Fibroblast of lung (primary cell): Measurements from ENCODE around the gene PLEKHA7. TPM values are rescaled to one million over a fixed set of nuclear protein-coding genes. Genes with fewer than 3 reads are reported as not detected.

Experiments used
- DNase-seq, 2 donors: peaks; one replicate each; pipeline versions ENCODE4 v3.0.0 to v3.0.0-alpha.2; 2010; ENCODE audit warnings: low read depth in 2 of 2
- H2AFZ ChIP-seq: 2 replicates; pipeline ENCODE4 v1.5.1; 2012; ENCODE audit warnings: low read length, control low read depth, inconsistent platforms
- H3K27ac ChIP-seq: 2 replicates; pipeline ENCODE4 v1.5.1; 2011; ENCODE audit warnings: low read length, control low read depth; ENCODE audit not compliant: insufficient read depth
- H3K27me3 ChIP-seq: 2 replicates; pipeline ENCODE4 v1.5.1; 2011; ENCODE audit warnings: mild to moderate bottlenecking, low read length; ENCODE audit not compliant: control insufficient read depth, insufficient read depth
- H3K36me3 ChIP-seq: 2 replicates; pipeline ENCODE4 v1.5.1; 2011; ENCODE audit warnings: low read length; ENCODE audit not compliant: control insufficient read depth, insufficient read depth
- H3K4me1 ChIP-seq: 2 replicates; pipeline ENCODE4 v1.5.1; 2011; ENCODE audit warnings: low read length; ENCODE audit not compliant: control insufficient read depth, insufficient read depth; ENCODE audit errors: extremely low read depth
- H3K4me2 ChIP-seq: 2 replicates; pipeline ENCODE4 v1.5.1; 2011; ENCODE audit warnings: low read length, control low read depth; ENCODE audit not compliant: insufficient read depth; ENCODE audit errors: extremely low read depth
- H3K4me3 ChIP-seq, 4 experiments: fragments of 200-600 bp in 1 of 4; sonication (generic) in 1 of 4; replicated peaks in 1 of 4; 2 replicates each; pipeline ENCODE4 v1.5.1; 2011 to 2016; ENCODE audit warnings: low read length in 4 of 4, low read depth in 3 of 4, mild to moderate bottlenecking in 3 of 4, control low read depth in 2 of 4, inconsistent platforms in 1 of 4, mixed read lengths in 1 of 4; ENCODE audit not compliant: insufficient read depth in 1 of 4; ENCODE audit errors: control extremely low read depth in 1 of 4
- H3K79me2 ChIP-seq: 2 replicates; pipeline ENCODE4 v1.5.1; 2012; ENCODE audit warnings: mild to moderate bottlenecking, low read length, inconsistent platforms; ENCODE audit not compliant: control insufficient read depth, insufficient read depth
- H3K9ac ChIP-seq: 2 replicates; pipeline ENCODE4 v1.5.1; 2011; ENCODE audit warnings: mild to moderate bottlenecking, low read length, control low read depth; ENCODE audit not compliant: insufficient read depth
- H3K9me3 ChIP-seq: 2 replicates; pipeline ENCODE4 v1.5.1; 2012; ENCODE audit warnings: low read depth, low read length; ENCODE audit not compliant: control insufficient read depth, insufficient read depth
- H4K20me1 ChIP-seq: 2 replicates; pipeline ENCODE4 v1.5.1; 2011; ENCODE audit warnings: low read length; ENCODE audit not compliant: control insufficient read depth, insufficient read depth; ENCODE audit errors: extremely low read depth
- CTCF ChIP-seq, 2 donors: IDR thresholded peaks in 1 of 2; conservative IDR thresholded peaks in 1 of 2; 1 replicate in 1 of 2; 2 replicates in 1 of 2; pipeline ENCODE4 v1.5.1; 2011 to 2012; ENCODE audit warnings: low read length in 2 of 2, control low read depth in 1 of 2, inconsistent platforms in 1 of 2, low read depth in 1 of 2, mild to moderate bottlenecking in 1 of 2
- EZH2 ChIP-seq: IDR thresholded peaks from 2 replicates; pipeline ENCODE4 v1.5.1; 2012; ENCODE audit warnings: low read length, control low read depth, mild to moderate bottlenecking; ENCODE audit errors: missing control alignments
- polyA plus RNA-seq, 2 donors: library from polyadenylated mRNA; depleted of rRNA in 1 of 2; stranded (reverse) in 1 of 2; unstranded in 1 of 2; fragments of >200 nt; gene quantifications; 2 replicates each; pipeline ENCODE4 v1.2.1, GENCODE V29; 2011 to 2012; ENCODE audit warnings: missing spikeins in 1 of 2
- total RNA-seq: library from RNA; depleted of rRNA; stranded (reverse); fragments of >200 nt; gene quantifications from 2 replicates; pipeline ENCODE4 v1.2.1, GENCODE V29; 2014

Gene PLEKHA7
- total and polyA plus RNA-seq, 2 donors (not counting 1 experiment from before 2014, with no cell fraction given), result 0.11 to 0.17 TPM

- no peaks in the 10 kb centered on the region for H3K27me3 ChIP-seq
- peak within 1 kb of the TSS; percentile 98 for H3K27ac ChIP-seq
- DNase-seq, result peak; percentile 96 to 97
- H3K9ac ChIP-seq, result peak within 1 kb of the TSS; percentile 92
- no peaks in the 10 kb centered on the region for H4K20me1 ChIP-seq
- no peak for TF ChIP-seq CTCF (conservative IDR thresholded peaks at IDR 0.05 in 1 of 2, IDR thresholded peaks at IDR 0.05 in 1 of 2; ENCODE audit: low read depth in 1 of 2, low read length in 2 of 2)
- no peak for TF ChIP-seq EZH2
- H3K36me3 ChIP-seq, result no peaks in the 10 kb centered on the region
- peak within 1 kb of the TSS; percentile 79 for H3K4me2 ChIP-seq
- no peaks in the 10 kb centered on the region for H3K4me1 ChIP-seq
- peak within 1 kb of the TSS; percentile 89 for H2AFZ ChIP-seq
- H3K4me3 ChIP-seq, result peak within 1 kb of the TSS; percentile 87 to 97 (median 94)
- H3K9me3 ChIP-seq, result no peaks in the 10 kb centered on the region
- H3K79me2 ChIP-seq, result peaks cover 47% of the 10 kb centered on the region
Observed at GRCh38 chr11:16738193-16738946, 275.8 kb downstream of the PLEKHA7 start, which contains the start of gene C11orf58. C11orf58 (plus strand) TSS chr11:16738647; CDS start chr11:16738779, 132 bp downstream.

GRCh38 chr11:16737818-16738192 lies 276.4 kb downstream of the PLEKHA7 start:
- H4K20me1 ChIP-seq, result no peaks in the 10 kb centered on the region
- H3K27me3 ChIP-seq, result no peaks in the 10 kb centered on the region
- no peaks in the 10 kb centered on the region for H3K4me1 ChIP-seq
- H3K4me3 ChIP-seq, result peak overlapping the region; percentile 87 to 97 (median 94)
- H2AFZ ChIP-seq, result peak overlapping the region; percentile 89
- peaks cover 42% of the 10 kb centered on the region for H3K79me2 ChIP-seq
- peak overlapping the region; percentile 77 for H3K4me2 ChIP-seq
- TF ChIP-seq EZH2 (no peak), CTCF (conservative IDR thresholded peaks at IDR 0.05 in 1 of 2, IDR thresholded peaks at IDR 0.05 in 1 of 2; ENCODE audit: low read depth in 1 of 2, low read length in 2 of 2) (no peak)
- H3K36me3 ChIP-seq, result no peaks in the 10 kb centered on the region
- peak overlapping the region; percentile 98 for H3K27ac ChIP-seq
- DNase-seq, result peak in 1 of 2 donors; percentile 19
- H3K9ac ChIP-seq, result peak overlapping the region; percentile 92
- H3K9me3 ChIP-seq, result no peaks in the 10 kb centered on the region

Other genes with a start within 250 kb of the PLEKHA7 start
- 941 and 1,142 TPM in 2 replicates for gene RPS13, start 63.3 kb upstream of the PLEKHA7 start, total RNA-seq
- 1,064 and 1,206 TPM in 2 replicates for gene RPS13, start 63.3 kb upstream of the PLEKHA7 start, polyA plus RNA-seq
- 38.0 and 39.8 TPM in 2 replicates for gene PIK3C2A, start 193.6 kb upstream of the PLEKHA7 start, total RNA-seq
- 32.5 and 45.4 TPM in 2 replicates for gene PIK3C2A, start 193.6 kb upstream of the PLEKHA7 start, polyA plus RNA-seq